Measurements from ENCODE around the gene TP73.

TP73 gene

GRCh38 chr1:3727042-3727824, 74.9 kb downstream of the TP73 start:
- no peak for DNase-seq (ENCODE audit: low read depth, low spot score)

GRCh38 chr1:3727825-3728776, 75.8 kb downstream of the TP73 start:
- DNase-seq (ENCODE audit: low read depth, low spot score), result no peak

GRCh38 chr1:3729594-3730542, 77.6 kb downstream of the TP73 start:
- DNase-seq (ENCODE audit: low read depth, low spot score), result no peak

- no peak for DNase-seq (ENCODE audit: low read depth, low spot score)
These were observed 78.4 kb downstream of the TP73 start for GRCh38 chr1:3730543-3731247.

GRCh38 chr1:3731583-3732433, 79.5 kb downstream of the TP73 start:
- DNase-seq (ENCODE audit: low read depth, low spot score), result no peak

- no peak for DNase-seq (ENCODE audit: low read depth, low spot score)
These were observed 80.2 kb downstream of the TP73 start for GRCh38 chr1:3732434-3733093.

- DNase-seq (ENCODE audit: low read depth, low spot score), result no peak
These were observed 81.0 kb downstream of the TP73 start for GRCh38 chr1:3733094-3733882.

- no peak for DNase-seq (ENCODE audit: low read depth, low spot score)
These were observed 81.7 kb downstream of the TP73 start for GRCh38 chr1:3733883-3734589.

- no peak for DNase-seq (ENCODE audit: low read depth, low spot score)
These were observed 82.3 kb downstream of the TP73 start for GRCh38 chr1:3734602-3735001.

GRCh38 chr1:3735027-3735681, 82.8 kb downstream of the TP73 start:
- no peak for DNase-seq (ENCODE audit: low read depth, low spot score)

- DNase-seq (ENCODE audit: low read depth, low spot score), result no peak
These were observed 83.4 kb downstream of the TP73 start for GRCh38 chr1:3735688-3736087.

GRCh38 chr1:3736131-3736561, 83.8 kb downstream of the TP73 start:
- DNase-seq (ENCODE audit: low read depth, low spot score), result no peak

- DNase-seq (ENCODE audit: low read depth, low spot score), result no peak
These were observed 84.4 kb downstream of the TP73 start for GRCh38 chr1:3736708-3737107.

- DNase-seq (ENCODE audit: low read depth, low spot score), result no peak
These were observed 86.6 kb downstream of the TP73 start for GRCh38 chr1:3738943-3739342.

GRCh38 chr1:3740042-3740441, 87.7 kb downstream of the TP73 start:
- DNase-seq (ENCODE audit: low read depth, low spot score), result no peak

GRCh38 chr1:3740752-3741151, 88.4 kb downstream of the TP73 start:
- DNase-seq (ENCODE audit: low read depth, low spot score), result no peak
